COR-L47 (cell line): ENCODE data around the gene CDH18.
"Not testable (repeated sequence)": the region's sequence is repeated elsewhere in the genome, so short reads cannot be mapped to it uniquely, and the experiment has no call there.

ENCODE experiments used
- DNase-seq: peaks from one replicate; lab custom pipeline; 2025; lab: John Stamatoyannopoulos, UW

Gene CDH18

GRCh38 chr5:19859020-19859419 lies 129.0 kb downstream of the CDH18 start:
- no peak for DNase-seq

GRCh38 chr5:19855931-19856330 lies 132.1 kb downstream of the CDH18 start:
- DNase-seq = no peak

- DNase-seq = peak; percentile 16
Observed at GRCh38 chr5:19855453-19855852, 132.5 kb downstream of the CDH18 start.

- no peak for DNase-seq
Observed at GRCh38 chr5:19855031-19855430, 133.0 kb downstream of the CDH18 start.

- DNase-seq = no peak
Observed at GRCh38 chr5:19853616-19854240, 134.3 kb downstream of the CDH18 start.

- no peak for DNase-seq
Observed at GRCh38 chr5:19837536-19838174, 150.3 kb downstream of the CDH18 start.

GRCh38 chr5:19835442-19835841 lies 152.6 kb downstream of the CDH18 start:
- DNase-seq = no peak

- DNase-seq = not testable (repeated sequence)
Observed at GRCh38 chr5:19812720-19813119, 175.3 kb downstream of the CDH18 start.

GRCh38 chr5:19806756-19807155 lies 181.2 kb downstream of the CDH18 start:
- DNase-seq = no peak

- DNase-seq = no peak
Observed at GRCh38 chr5:19802686-19803085, 185.3 kb downstream of the CDH18 start.

GRCh38 chr5:19795218-19795617 lies 192.8 kb downstream of the CDH18 start:
- peak; percentile 2 for DNase-seq

GRCh38 chr5:19790829-19791466 lies 197.1 kb downstream of the CDH18 start:
- no peak for DNase-seq

GRCh38 chr5:19782566-19782965 lies 205.4 kb downstream of the CDH18 start:
- no peak for DNase-seq

GRCh38 chr5:19777363-19777762 lies 210.6 kb downstream of the CDH18 start:
- DNase-seq = no peak

- DNase-seq = not testable (repeated sequence)
Observed at GRCh38 chr5:19776886-19777285, 211.1 kb downstream of the CDH18 start.

GRCh38 chr5:19771174-19771835 lies 216.7 kb downstream of the CDH18 start:
- DNase-seq = no peak

GRCh38 chr5:19770396-19770795 lies 217.6 kb downstream of the CDH18 start:
- no peak for DNase-seq

- no peak for DNase-seq
Observed at GRCh38 chr5:19767987-19768386, 220.0 kb downstream of the CDH18 start.

GRCh38 chr5:19753579-19753978 lies 234.4 kb downstream of the CDH18 start:
- no peak for DNase-seq

- DNase-seq = no peak
Observed at GRCh38 chr5:19751326-19751725, 236.7 kb downstream of the CDH18 start.

GRCh38 chr5:19745247-19745646 lies 242.8 kb downstream of the CDH18 start:
- no peak for DNase-seq

GRCh38 chr5:19739671-19740070 lies 248.3 kb downstream of the CDH18 start:
- peak; percentile 84 for DNase-seq

- DNase-seq = no peak
Observed at GRCh38 chr5:19734776-19735175, 253.2 kb downstream of the CDH18 start.
